ELF-1 (cell line): ENCODE measurements around the gene MAN1B1.

Source experiments
- DNase-seq: peaks from one replicate; pipeline ENCODE4 v3.0.0-alpha.2; 2016; ENCODE audit warnings: low read depth, low spot score

The MAN1B1 gene

DNA sequence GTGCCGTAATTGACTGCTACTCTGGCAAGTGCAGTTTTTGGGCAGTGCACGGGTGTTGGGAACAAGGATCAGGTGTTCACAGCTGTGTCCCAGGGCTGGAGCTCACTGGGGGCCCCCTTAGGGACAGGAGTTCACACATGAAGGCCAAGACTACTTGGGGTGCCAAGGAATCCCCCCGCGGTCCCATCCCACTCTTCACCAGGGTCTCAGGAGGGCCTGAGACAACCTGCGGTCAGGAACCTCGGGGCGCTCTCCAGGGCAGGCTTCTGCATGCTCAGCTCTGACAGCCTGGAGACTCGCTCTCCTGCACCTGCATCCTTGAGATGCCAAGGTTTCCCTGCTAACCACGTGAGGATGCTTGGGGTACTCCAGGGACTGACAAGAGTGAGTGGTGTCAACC is 2.3 kb upstream of the MAN1B1 start:
- DNase-seq: no peak

DNA sequence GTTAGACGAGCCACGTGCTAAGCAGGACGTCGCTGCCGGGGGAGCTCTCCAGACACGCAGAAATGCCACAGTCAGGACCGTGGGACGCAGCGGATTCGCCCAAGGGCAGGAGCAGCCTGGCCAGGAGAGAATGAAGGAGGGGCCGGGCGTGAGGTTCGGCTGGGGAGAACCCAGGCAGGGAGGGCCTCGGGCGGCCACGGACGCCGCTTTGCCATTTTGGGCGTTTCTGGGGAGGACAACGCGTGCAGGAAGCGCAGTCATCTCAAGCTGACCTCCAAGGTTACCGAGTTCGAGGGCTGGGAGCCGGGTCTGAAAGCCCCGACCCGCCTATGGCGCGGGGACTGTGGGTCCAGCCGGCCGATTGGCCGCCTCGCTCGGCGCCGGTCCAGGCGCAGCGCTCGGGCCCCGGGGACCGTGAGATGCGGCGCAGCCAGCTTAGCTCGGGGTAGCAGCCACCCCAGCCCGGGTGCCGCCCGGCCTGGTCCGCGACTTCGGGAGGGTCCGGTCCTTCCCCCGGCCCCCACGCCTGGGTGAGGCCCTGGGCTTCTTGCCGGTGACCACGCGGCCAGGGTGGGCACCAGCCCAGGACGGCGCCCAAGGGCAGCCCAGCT is 760 bp upstream of the MAN1B1 start:
- DNase-seq: peak; percentile 63

DNA sequence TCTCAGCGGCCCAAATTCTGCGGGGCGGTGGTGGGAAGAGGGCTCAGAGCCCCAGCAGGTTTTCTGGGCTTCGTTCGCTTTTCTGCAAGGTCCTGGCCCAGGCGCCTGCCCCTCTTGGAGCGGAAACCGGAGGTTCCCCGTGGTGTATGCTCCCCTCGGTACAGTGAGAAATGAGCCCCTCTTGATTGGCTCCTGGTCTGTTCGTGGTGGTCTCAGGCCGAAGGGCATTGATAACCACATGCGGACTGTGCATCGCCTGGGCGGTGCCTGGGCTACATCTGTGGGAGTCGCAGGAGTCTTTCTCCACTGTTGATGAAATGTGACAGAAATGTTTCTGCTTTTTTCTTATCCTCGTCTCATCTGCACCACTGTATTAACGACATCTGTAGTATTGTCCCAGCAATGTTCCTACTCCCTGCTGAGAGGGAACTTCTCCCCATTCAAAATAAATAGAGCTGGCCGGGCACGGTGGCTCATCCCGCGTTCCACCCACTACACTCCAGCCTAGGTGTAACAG is 682 bp downstream of the MAN1B1 start:
- no peak for DNase-seq

DNA sequence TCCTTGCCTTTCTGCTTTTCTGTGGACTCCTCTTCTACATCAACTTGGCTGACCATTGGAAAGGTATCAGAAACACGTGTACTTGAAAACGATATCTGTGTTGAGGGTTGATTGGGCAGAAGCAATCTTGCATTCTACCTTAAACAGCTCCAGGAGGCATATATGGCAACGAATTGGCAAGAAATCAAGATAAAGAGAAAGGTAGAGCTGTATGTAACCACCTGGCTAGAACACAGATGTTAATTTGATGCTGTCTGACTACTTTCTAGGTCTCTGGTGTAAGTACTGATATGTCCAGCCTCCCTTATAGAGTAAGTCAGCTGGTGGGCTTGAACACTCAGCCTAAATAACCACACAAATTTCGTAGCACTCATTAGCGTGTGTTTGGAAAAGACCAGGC is 1.3 kb downstream of the MAN1B1 start:
- DNase-seq: no peak

DNA sequence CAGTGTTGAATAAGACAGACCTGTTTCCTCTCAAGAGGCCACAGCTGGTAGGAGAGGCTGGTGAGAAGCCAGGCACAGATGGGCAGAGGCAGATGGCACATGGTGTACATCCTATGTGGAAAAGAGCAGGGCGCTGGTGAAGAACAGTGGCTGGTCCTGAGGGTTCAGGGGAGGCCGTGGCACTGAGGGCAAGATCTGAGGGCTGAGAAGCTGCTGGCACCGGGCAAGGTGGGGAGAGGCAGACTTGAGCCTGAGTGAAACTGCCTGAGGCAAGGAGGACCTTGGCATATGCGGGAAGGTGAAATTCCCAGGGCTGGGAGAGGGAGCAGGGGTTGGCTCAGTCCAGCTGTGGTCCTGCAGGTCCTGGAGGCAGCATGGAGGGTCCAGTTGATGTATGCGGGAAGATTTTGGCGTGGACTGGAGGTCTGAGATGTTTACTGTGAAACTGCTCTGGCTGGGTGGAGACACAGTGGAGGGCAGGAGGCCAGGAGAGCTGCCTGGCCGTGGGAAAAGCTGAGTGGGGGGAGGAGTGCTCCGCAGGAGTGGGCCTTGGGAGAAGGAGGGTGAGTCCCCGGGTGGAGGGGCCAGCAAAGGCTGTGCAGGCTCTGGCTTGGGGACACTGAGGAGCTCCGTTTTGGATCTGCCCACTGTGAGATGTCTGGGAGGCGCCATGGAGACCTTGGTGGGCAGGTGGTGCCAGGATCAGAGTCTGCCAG is 2.6 kb downstream of the MAN1B1 start:
- DNase-seq: no peak

DNA sequence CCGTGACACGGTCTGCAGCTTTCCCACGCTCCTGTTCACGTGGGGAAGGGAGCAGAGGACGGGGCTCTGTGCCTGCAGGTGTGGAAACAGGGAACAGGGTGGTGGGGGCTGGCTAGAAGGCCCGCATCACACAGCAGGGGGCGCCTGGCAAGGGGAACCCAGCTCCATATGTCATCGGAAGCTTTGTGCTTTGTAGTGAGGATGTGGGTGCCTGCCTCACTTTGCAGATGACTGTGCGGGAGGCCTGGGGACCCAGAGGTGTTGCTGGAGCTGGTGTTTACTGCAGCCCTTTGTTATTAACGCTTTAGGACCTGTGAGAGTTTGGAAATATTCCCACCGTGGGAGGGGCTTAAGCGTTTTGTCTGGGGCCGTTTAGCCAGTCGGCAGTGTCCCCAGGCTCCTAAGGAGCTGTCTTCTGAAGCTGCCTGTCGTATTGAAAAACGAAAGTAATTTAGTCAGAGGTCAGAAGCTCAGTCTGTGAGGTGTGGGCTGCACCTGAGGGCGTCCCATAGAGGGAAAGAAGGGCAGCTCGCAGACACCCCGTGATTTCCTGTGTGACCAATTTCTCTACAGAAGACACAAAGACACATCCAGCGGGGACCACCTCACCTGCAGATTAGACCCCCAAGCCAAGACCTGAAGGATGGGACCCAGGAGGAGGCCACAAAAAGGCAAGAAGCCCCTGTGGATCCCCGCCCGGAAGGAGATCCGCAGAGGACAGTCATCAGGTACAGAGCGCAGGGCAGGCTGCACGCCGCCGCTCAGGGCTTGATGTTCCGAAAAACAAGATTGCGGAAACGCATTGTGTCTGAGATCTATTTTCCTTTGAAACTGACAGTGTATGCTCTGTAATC is 9.1 kb downstream of the MAN1B1 start:
- DNase-seq: no peak

DNA sequence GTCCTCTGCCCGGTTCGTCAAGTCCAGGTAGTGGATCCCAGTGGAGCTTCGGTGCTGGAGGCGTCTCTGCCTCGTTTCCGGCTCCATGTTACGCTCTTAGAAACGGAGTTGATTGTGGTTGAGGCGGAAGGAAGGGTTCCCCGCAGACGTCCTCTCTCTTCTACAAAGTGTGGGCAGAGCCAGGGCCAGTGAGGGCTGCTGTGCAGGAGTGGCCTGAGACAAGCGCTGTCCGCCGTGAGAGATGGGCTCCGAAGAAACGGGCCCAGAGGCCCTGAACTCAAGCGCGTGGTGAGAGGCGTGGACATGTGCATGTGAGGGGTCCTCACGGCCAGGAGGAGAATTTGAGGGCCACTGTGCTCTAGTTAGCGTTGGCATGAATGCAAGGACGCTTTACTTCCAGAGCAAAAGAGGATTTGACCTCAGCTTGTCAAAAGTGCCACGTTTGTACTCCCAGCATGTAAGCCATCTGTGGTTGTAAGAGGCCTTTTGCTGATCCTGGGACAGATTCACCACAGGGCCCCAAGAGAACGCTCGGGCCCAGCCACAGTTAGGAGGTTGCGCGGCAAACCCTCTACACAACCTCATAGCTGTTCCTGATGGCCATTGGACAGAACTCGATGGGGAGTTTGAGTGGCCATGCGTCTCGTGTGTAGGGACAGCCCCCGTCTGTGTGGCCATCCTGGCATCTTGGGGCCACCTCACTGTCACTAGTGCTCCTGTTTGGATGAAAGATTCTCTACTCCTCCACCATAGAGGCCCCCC is 10.2 kb downstream of the MAN1B1 start:
- DNase-seq: no peak

DNA sequence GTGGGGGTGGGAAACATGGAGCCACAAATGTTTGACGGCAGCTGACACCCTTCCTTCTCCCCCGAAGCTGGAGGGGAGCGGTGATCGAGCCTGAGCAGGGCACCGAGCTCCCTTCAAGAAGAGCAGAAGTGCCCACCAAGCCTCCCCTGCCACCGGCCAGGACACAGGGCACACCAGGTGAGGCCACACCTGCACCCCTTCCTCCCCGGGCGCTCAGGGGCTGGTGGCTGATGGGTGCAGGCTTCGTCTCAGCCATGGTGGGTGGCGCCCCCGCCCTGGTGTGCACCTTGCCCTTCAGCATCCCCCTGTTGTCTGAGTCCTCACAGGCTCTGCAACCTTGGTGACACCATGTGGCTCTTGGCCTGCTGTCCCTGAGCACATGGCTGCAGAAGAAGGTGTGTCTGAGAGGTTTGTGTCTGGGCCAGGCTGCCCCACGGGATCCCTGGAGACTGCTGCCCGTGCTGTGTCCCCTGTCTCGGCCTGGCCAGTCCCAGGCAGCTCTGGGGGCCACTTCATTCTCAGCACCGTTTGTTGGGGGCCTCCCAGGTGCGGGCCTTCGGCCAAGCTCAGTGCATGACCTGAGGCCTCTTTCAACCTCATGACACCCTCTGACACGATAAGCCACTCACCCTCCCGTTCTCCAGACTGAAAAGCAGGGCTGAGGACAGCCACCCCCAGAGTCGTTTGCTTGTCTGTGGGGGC is 11.1 kb downstream of the MAN1B1 start:
- DNase-seq: no peak

DNA sequence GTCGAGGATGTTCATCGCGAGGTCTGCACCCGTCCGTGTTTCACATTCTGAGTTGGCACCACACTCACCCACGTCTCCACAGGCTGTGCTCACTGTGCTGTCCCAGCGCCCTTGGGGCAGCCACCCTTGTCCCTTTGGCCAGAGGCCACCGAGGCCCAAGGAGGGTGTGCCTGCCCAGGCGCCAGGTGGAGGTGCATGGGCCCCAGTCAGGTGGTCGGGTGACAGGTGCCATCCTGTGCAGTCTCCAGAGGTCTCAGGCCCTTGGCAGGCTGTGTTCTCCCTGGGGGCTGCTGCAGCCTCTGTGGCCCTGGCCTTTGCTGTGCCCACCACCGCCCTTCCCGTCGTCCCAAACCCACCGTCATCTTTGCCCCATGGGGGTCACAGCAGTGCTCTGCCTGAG is 12.4 kb downstream of the MAN1B1 start:
- no peak for DNase-seq

DNA sequence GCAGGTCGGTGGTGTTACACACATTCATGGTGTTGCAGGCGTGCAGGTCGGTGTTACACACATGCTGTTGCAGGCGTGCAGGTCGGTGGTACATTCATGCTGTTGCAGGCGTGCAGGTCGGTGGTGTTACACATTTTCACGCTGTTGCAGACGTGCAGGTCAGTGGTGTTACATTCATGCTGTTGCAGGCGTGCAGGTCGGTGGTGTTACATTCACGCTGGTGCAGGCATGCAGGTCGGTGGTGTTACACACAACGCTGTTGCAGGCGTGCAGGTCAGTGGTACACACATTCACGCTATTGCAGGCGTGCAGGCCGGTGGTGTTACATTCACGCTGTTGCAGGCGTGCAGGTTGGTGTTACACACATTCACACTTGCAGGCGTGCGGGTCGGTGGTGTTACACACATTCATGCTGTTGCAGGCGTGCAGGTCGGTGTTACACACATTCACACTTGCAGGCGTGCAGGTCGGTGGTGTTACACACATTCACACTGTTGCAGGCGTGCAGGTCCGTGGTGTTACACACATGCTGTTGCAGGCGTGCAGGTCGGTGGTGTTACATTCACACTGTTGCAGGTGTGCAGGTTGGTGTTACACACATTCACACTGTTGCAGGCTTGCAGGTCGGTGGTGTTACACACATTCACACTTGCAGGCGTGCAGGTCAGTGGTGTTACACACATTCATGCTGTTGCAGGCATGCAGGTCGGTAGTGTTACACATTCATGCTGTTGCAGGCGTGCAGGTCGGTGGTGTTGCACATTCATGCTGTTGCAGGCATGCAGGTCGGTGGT is 16.6 kb downstream of the MAN1B1 start:
- DNase-seq: no peak

DNA sequence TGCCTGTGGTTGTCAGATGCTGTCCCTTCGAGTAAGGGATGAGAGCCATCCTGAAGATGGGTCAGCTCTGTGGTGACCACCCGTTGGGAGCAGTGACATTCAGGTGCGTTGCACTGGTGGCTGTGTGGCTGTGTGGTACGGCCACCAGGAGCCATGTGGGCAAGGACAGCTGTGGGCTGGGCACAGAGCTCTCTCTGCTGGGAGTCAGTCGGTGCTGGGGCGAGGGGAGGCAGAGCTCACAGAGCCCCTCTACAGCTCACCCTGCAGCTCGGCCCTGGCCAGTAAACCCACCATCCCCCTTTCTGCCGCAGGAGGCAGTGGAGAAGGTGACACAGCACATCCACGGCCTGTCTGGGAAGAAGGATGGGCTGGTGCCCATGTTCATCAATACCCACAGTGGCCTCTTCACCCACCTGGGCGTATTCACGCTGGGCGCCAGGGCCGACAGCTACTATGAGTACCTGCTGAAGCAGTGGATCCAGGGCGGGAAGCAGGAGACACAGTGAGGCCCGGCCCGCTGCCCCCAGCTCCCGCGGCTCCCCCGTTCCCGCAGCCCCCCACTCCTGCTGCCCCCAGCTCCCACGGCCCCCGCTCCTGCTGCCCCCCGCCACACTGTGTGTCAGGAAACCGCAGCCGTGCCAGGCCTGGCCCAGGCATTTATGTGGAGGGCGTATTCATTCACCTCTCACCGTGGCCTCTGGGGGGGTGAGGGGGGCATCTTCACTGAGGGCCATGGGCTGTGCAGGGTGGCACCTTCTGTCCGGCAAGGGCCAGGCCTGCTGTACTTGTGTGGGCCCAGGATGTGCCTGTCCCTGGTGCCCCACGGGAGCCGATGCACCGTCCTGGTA is 19.3 kb downstream of the MAN1B1 start:
- DNase-seq: no peak

DNA sequence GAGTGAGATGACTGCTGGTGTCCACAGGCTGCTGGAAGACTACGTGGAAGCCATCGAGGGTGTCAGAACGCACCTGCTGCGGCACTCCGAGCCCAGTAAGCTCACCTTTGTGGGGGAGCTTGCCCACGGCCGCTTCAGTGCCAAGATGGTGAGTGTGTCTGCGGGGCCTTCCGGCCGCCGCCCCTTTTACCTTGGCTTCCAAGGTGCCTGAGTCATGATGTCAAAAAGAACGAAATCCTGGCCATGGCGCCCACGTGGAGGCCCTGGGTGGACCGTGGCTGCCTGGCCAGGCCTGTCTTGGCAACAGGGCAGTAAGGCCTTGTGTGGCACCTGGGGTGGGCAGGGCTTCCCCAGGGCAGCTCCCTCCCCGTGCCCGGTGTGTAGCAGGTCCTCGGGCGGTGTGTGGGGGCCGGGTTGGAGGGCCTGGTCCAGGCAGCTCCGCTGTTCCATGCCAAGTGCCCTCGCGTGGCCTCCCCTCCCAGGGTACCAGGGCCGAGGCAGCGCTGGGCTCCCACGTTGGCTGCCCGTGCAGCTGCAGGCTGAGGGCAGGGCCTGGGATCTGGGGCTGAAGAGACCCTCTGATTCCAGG is 20.0 kb downstream of the MAN1B1 start:
- DNase-seq: no peak

DNA sequence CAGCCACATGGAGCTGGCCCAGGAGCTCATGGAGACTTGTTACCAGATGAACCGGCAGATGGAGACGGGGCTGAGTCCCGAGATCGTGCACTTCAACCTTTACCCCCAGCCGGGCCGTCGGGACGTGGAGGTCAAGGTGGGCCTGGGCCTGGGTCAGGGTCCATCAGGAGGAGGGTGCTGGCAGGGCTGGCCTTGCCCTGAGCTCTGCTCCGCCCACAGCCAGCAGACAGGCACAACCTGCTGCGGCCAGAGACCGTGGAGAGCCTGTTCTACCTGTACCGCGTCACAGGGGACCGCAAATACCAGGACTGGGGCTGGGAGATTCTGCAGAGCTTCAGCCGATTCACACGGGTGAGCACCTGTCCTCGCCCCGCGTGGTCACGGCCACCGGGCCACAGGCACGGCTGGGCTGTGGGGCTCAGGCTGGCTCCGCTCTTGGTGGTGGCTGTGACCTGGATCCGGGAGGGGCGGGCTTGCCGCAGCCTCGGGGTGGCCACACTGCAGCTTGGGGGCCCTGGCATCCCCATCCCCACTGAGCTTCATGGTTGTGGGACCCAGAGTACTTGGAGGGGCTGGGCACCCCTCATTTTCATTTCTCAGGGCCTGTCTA is 20.6 kb downstream of the MAN1B1 start:
- no peak for DNase-seq

DNA sequence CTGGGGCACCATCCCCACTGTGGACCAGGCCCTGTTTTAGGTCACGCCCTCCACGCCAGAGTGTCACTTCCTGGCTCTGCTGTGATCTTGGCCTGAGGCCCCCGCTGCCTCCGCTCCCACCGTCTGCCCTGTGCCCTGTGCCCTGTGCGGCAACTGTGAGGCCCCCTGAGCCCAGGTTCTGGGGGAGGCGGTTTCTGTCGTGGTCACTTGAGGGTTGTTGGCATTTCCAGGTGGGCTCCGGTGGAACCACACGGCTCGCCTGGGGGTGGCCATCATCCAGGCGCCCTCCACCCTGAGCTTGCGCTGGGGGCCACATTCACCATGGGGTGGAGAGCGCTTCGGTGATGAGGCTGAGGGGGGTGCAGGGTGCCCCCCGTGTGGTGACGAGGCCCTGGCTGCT is 21.2 kb downstream of the MAN1B1 start:
- no peak for DNase-seq

DNA sequence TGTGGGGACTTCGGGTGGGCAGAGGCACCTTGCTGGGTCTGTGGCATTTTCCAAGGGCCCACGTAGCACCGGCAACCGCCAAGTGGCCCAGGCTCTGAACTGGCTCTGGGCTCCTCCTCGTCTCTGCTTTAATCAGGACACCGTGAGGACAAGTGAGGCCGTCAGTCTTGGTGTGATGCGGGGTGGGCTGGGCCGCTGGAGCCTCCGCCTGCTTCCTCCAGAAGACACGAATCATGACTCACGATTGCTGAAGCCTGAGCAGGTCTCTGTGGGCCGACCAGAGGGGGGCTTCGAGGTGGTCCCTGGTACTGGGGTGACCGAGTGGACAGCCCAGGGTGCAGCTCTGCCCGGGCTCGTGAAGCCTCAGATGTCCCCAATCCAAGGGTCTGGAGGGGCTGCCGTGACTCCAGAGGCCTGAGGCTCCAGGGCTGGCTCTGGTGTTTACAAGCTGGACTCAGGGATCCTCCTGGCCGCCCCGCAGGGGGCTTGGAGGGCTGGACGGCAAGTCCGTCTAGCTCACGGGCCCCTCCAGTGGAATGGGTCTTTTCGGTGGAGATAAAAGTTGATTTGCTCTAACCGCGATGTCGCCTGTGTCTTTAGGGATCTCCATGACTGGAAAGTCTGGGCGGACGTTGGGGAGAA is 21.9 kb downstream of the MAN1B1 start:
- DNase-seq: no peak

DNA sequence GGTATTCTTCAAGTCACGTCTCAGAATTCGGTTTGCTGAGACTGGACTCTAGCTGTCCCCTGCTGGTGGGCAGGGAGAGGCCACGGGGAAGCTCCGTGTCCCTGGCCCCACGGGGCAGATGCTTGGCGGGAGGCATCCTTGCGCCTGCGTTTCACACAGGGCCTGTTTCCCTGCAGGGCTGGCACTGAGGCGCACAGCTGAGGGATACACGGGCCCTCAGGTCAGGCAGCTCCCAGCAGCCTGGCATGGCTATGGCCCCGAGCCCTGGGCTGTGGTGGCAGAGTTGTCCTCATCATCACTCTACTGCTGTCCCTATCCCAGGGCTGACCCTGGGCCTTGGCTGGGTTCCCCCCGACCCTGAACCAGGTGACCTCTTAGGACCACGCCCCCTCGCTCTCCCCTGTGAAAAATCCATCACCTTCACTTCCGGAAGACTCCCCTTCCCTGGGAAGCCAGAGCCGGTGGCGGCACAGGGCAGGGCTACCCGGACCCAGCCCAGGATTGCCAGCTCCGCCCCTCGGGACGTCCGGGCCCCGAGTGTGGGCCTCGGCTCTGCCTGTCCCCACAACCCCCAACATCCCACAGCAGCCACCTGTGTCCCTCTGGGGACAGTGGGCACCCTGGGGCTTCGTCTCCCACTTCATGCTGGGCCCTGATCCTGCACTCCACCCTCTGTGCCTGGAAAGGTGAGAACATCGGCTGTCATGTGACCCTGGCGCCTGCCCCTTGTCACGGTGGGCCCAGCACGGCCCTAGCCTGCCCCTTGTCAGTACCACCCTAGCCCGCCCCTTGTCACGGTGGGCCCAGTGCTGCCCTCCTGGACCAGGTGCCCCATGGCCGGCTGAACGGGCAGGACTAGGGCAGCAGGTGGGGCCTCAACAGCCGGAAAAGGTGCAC is 22.7 kb downstream of the MAN1B1 start:
- DNase-seq: no peak
